OCI-LY1 (cell line): ENCODE data around the gene AKR7A2.

Experiments used
- H2AFZ ChIP-seq: fragments of 200-600 bp; sonication (generic), shearing (Covaris generic); 2 replicates; pipeline ENCODE4 v1.6.0; 2014; ENCODE audit warnings: antibody characterized with exemption, mild to moderate bottlenecking, low read length
- H3F3A ChIP-seq: fragments of 200-600 bp; sonication (generic), shearing (Covaris generic); 2 replicates; pipeline ENCODE4 v1.6.0; 2014; ENCODE audit warnings: mild to moderate bottlenecking, antibody characterized with exemption, low read length, moderate library complexity; ENCODE audit not compliant: insufficient read depth
- H3K27ac ChIP-seq: fragments of 200-600 bp; sonication (generic); 2 replicates; pipeline ENCODE4 v1.5.1; 2014; ENCODE audit warnings: low read length, mixed run types, mild to moderate bottlenecking, low read depth; ENCODE audit not compliant: poor library complexity, severe bottlenecking
- H3K27me3 ChIP-seq: fragments of 200-600 bp; sonication (generic); 2 replicates; pipeline ENCODE4 v1.6.0; 2014; ENCODE audit warnings: antibody characterized with exemption, mild to moderate bottlenecking, low read length, moderate library complexity; ENCODE audit not compliant: insufficient read depth
- H3K36me3 ChIP-seq: fragments of 200-600 bp; sonication (generic); 2 replicates; pipeline ENCODE4 v1.6.1; 2014; ENCODE audit warnings: mild to moderate bottlenecking, antibody characterized with exemption, low read length, moderate library complexity, mixed read lengths; ENCODE audit not compliant: insufficient read depth
- H3K4me1 ChIP-seq: fragments of 200-600 bp; sonication (generic); 2 replicates; pipeline ENCODE4 v1.5.1; 2014; ENCODE audit warnings: mild to moderate bottlenecking, low read length, moderate library complexity; ENCODE audit not compliant: insufficient read depth, severe bottlenecking
- H3K4me2 ChIP-seq: fragments of 200-600 bp; sonication (generic), shearing (Covaris generic); 2 replicates; pipeline ENCODE4 v1.6.1; 2014; ENCODE audit warnings: low read length
- H3K4me3 ChIP-seq: fragments of 200-600 bp; sonication (generic); 2 replicates; pipeline ENCODE4 v1.5.1; 2014; ENCODE audit warnings: low read length, low read depth, mild to moderate bottlenecking, mixed read lengths; ENCODE audit not compliant: poor library complexity, severe bottlenecking
- H3K79me2 ChIP-seq: fragments of 200-600 bp; shearing (Covaris generic); 2 replicates; pipeline ENCODE4 v1.6.1; 2016; ENCODE audit warnings: mixed run types, low read length, mixed read lengths; ENCODE audit not compliant: insufficient read depth
- H3K9ac ChIP-seq: fragments of 200-600 bp; sonication (generic), shearing (Covaris generic); 2 replicates; pipeline ENCODE4 v1.6.1; 2014; ENCODE audit warnings: mild to moderate bottlenecking, low read length, mixed read lengths
- H3K9me2 ChIP-seq: fragments of 200-600 bp; sonication (generic), shearing (Covaris generic); 2 replicates; pipeline ENCODE4 v1.6.1; 2014; ENCODE audit warnings: low read depth, mild to moderate bottlenecking, low read length, mixed read lengths
- H3K9me3 ChIP-seq: fragments of 200-600 bp; shearing (Covaris generic); 2 replicates; pipeline ENCODE4 v1.6.1; 2014; ENCODE audit warnings: low read length, mixed read lengths
- H4K20me1 ChIP-seq: fragments of 200-600 bp; sonication (generic), shearing (Covaris generic); 2 replicates; pipeline ENCODE4 v1.6.0; 2016; ENCODE audit warnings: mild to moderate bottlenecking, low read length; ENCODE audit not compliant: insufficient read depth
- EZH2 ChIP-seq: fragments of 200-600 bp; sonication (generic), shearing (Covaris generic); IDR thresholded peaks from 2 replicates; pipeline ENCODE4 v1.8.0; 2017; ENCODE audit warnings: borderline replicate concordance, mixed run types, mild to moderate bottlenecking, antibody characterized with exemption, low read length, moderate library complexity, mixed read lengths
- TF ChIP-seq, protein P1 (sequence below): fragments of 200-600 bp; sonication (generic), shearing (Covaris generic); IDR thresholded peaks from 2 replicates; pipeline ENCODE4 v1.5.1; 2017; ENCODE audit warnings: mild to moderate bottlenecking, antibody characterized with exemption, low read length, moderate library complexity, mixed read lengths

Gene AKR7A2

DNA sequence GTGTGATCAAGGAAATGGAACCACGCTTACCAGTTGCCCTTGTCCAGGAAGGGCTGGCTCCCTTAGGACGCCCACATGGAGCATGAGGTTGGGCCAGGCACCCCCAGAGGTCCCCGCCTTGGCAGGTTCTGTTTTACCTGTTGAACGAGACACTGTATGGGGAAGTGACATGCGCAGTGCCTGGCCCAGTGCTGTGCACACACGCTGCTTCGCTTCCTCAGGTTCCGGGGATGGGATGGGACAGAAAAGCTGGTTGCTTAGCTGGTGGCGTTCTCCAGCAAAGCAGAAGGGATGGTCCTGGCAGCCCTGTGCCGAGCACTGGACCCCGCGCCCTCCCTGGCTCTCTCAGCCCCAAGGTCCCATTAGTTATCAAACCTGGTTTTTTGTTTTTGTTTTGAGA is 20.9 kb upstream of the AKR7A2 start:
- Histone ChIP-seq H3K79me2 (no peaks in the 10 kb centered on the region), H3K4me3 (no peak overlapping the region), H3K9ac (no peak overlapping the region), H2AFZ (no peak overlapping the region), H3K4me2 (no peak overlapping the region), H3K27ac (no peak overlapping the region), H3K36me3 (no peaks in the 10 kb centered on the region), H4K20me1 (no peaks in the 10 kb centered on the region), H3K4me1 (no peaks in the 10 kb centered on the region), H3F3A (no peaks in the 10 kb centered on the region), H3K9me3 (no peaks in the 10 kb centered on the region), H3K27me3 (no peaks in the 10 kb centered on the region), H3K9me2 (no peaks in the 10 kb centered on the region)
- TF ChIP-seq, protein P1, sequence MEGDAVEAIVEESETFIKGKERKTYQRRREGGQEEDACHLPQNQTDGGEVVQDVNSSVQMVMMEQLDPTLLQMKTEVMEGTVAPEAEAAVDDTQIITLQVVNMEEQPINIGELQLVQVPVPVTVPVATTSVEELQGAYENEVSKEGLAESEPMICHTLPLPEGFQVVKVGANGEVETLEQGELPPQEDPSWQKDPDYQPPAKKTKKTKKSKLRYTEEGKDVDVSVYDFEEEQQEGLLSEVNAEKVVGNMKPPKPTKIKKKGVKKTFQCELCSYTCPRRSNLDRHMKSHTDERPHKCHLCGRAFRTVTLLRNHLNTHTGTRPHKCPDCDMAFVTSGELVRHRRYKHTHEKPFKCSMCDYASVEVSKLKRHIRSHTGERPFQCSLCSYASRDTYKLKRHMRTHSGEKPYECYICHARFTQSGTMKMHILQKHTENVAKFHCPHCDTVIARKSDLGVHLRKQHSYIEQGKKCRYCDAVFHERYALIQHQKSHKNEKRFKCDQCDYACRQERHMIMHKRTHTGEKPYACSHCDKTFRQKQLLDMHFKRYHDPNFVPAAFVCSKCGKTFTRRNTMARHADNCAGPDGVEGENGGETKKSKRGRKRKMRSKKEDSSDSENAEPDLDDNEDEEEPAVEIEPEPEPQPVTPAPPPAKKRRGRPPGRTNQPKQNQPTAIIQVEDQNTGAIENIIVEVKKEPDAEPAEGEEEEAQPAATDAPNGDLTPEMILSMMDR = no peak
- no peak for TF ChIP-seq EZH2

- no peak overlapping the region for H3K9ac ChIP-seq
- H3K36me3 ChIP-seq = no peaks in the 10 kb centered on the region
- no peaks in the 10 kb centered on the region for H3K9me2 ChIP-seq
- TF ChIP-seq, protein P1 = no peak
- TF ChIP-seq EZH2 = no peak
- H3K9me3 ChIP-seq = no peaks in the 10 kb centered on the region
- H4K20me1 ChIP-seq = no peaks in the 10 kb centered on the region
- H2AFZ ChIP-seq = no peak overlapping the region
- H3F3A ChIP-seq = no peaks in the 10 kb centered on the region
- H3K4me2 ChIP-seq = no peak overlapping the region
- no peak overlapping the region for H3K4me3 ChIP-seq
- H3K27me3 ChIP-seq = no peaks in the 10 kb centered on the region
- no peaks in the 10 kb centered on the region for H3K79me2 ChIP-seq
- peaks cover 2% of the 10 kb centered on the region for H3K4me1 ChIP-seq
- H3K27ac ChIP-seq = no peak overlapping the region
These were observed 19.4 kb upstream of the AKR7A2 start for GRCh38 chr1:19331262-19331878.

DNA sequence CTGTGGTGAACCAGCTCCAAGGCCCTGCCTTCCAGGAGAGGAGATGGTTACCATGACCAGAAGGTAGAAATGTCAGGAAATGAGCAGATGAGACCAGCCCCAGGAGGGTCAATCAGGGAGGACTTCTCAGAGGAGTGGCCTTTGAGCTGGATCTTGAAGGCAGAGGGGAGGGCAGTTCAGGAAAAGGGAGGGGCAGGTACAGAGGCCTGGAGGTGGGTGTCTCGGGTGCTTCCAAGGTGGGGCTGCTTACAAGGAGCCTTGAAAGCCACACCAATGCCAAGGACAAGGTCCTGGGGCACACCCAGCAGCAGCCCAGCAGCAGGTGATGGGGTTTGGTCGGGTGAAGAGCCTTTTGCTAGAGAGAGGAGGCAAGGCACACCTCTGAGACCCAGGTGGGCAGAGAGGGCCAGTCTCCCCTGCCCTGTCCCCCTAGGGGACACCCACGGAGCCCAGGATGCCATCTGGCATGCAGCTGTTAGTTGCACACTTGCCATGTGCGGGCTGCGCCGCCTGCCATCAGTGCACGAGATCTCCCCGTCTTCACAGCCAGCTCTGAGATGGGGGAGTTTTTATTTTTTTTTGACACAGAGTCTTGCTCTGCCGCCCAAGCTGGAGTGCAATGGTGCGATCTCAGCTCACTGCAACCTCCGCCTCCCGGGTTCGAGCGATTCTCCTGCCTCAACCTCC is 18.6 kb upstream of the AKR7A2 start:
- Histone ChIP-seq H3K4me3 (no peak overlapping the region), H3K79me2 (no peaks in the 10 kb centered on the region), H3K9me3 (no peaks in the 10 kb centered on the region), H3K4me1 (peaks cover 10% of the 10 kb centered on the region), H3K27ac (no peak overlapping the region), H3K36me3 (no peaks in the 10 kb centered on the region), H2AFZ (no peak overlapping the region), H3K27me3 (no peaks in the 10 kb centered on the region), H3K4me2 (no peak overlapping the region), H4K20me1 (no peaks in the 10 kb centered on the region), H3K9ac (no peak overlapping the region), H3K9me2 (no peaks in the 10 kb centered on the region), H3F3A (no peaks in the 10 kb centered on the region)
- TF ChIP-seq EZH2 = no peak
- TF ChIP-seq, protein P1 = no peak
